Type B pancreatic cell (in vitro differentiated cells): ENCODE results near the gene GLT1D1. TPM values are rescaled to one million over a fixed set of nuclear protein-coding genes. Genes with fewer than 3 reads are reported as not detected.
A peak's percentile ranks its signal among the peaks of the same experiment; 100 is the strongest.

Source experiments
- DNase-seq: peaks from one replicate; pipeline ENCODE4 v3.0.0; 2021; ENCODE audit warnings: mixed read lengths; ENCODE audit not compliant: unreplicated experiment; ENCODE audit errors: extremely low spot score
- H3K27ac Mint-ChIP-seq: 2 replicates; pipeline ENCODE4 v1.8.0; 2021; ENCODE audit warnings: mild to moderate bottlenecking, mixed read lengths
- H3K27me3 Mint-ChIP-seq: 2 replicates; pipeline ENCODE4 v1.8.0; 2021; ENCODE audit warnings: mixed read lengths
- H3K36me3 Mint-ChIP-seq: 2 replicates; pipeline ENCODE4 v1.8.0; 2021; ENCODE audit warnings: mixed read lengths
- H3K4me1 Mint-ChIP-seq: one replicate; pipeline ENCODE4 v1.8.0; 2021; ENCODE audit warnings: mixed read lengths; ENCODE audit not compliant: unreplicated experiment
- H3K4me3 Mint-ChIP-seq: 2 replicates; pipeline ENCODE4 v1.8.0; 2021; ENCODE audit warnings: mild to moderate bottlenecking, mixed read lengths
- H3K9me3 Mint-ChIP-seq: 2 replicates; pipeline ENCODE4 v1.8.0; 2021; ENCODE audit warnings: mixed read lengths
- total RNA-seq: library from RNA; stranded (reverse); gene quantifications from 2 replicates; pipeline ENCODE4 v1.2.1, GENCODE V29; 2021; ENCODE audit warnings: low replicate concordance
- TF ChIP-seq, protein P1 (sequence below): fragments of 200-600 bp; sonication (generic); conservative IDR thresholded peaks from 2 replicates; pipeline ENCODE4 v1.5.0; 2021; ENCODE audit warnings: antibody characterized with exemption, mild to moderate bottlenecking

The GLT1D1 gene
- total RNA-seq, 1 donor from 2014 or later = 2.5 TPM

- Mint-ChIP-seq H3K27ac (no peak overlapping the region), H3K4me1 (peaks cover 35% of the 10 kb centered on the region), H3K36me3 (peaks cover 26% of the 10 kb centered on the region), H3K4me3 (no peak overlapping the region), H3K9me3 (no peaks in the 10 kb centered on the region), H3K27me3 (no peaks in the 10 kb centered on the region)
- TF ChIP-seq, protein P1, sequence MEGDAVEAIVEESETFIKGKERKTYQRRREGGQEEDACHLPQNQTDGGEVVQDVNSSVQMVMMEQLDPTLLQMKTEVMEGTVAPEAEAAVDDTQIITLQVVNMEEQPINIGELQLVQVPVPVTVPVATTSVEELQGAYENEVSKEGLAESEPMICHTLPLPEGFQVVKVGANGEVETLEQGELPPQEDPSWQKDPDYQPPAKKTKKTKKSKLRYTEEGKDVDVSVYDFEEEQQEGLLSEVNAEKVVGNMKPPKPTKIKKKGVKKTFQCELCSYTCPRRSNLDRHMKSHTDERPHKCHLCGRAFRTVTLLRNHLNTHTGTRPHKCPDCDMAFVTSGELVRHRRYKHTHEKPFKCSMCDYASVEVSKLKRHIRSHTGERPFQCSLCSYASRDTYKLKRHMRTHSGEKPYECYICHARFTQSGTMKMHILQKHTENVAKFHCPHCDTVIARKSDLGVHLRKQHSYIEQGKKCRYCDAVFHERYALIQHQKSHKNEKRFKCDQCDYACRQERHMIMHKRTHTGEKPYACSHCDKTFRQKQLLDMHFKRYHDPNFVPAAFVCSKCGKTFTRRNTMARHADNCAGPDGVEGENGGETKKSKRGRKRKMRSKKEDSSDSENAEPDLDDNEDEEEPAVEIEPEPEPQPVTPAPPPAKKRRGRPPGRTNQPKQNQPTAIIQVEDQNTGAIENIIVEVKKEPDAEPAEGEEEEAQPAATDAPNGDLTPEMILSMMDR = no peak
- DNase-seq = no peak
Observed at GRCh38 chr12:128814411-128815261, 38.6 kb upstream of the GLT1D1 start.

DNA sequence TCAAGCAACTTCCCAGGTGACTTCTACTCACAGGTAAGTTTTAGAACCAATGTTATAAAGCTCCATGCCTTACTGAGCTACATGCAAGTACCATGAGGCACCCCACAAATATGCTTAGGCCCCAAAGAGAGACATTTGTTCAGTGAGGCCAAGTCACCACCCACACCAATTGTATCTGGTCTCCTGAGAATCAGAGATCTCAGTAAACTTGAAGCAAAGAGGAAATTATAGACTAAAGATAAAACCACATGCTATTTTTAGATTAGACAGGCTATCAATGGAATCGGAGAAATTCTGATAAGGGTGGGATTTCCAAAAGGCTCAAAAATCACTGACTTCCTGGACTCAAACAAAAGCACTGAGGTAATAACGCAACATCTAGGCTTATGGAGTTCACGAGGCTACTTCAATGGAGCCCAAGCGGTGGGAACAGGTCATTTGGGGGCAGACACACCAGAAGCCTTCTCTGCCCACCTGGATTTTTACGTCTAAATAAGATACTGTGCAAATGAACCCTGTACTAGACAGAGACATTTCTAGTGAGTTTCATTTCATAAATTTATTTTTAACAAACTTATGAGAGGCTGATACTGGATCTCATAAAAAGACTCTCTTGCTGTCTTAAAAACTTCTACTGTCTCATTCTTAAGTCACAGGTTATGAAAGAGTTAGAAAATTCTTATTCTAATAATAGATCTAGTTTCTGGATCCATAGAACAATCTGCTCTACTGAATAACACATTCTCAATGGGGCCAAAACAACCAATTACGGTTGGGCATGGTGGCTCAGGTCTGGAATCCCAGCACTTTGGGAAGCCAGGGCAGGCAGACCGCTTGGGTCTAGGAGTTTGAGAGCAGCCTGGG lies 37.3 kb upstream of the GLT1D1 start:
- H3K9me3 Mint-ChIP-seq = no peaks in the 10 kb centered on the region
- H3K27me3 Mint-ChIP-seq = no peaks in the 10 kb centered on the region
- no peak overlapping the region for H3K4me3 Mint-ChIP-seq
- no peak for DNase-seq
- TF ChIP-seq, protein P1 = no peak
- no peak overlapping the region for H3K27ac Mint-ChIP-seq
- peaks cover 39% of the 10 kb centered on the region for H3K4me1 Mint-ChIP-seq
- peaks cover 31% of the 10 kb centered on the region for H3K36me3 Mint-ChIP-seq

- Mint-ChIP-seq H3K27ac (no peak overlapping the region), H3K4me3 (no peak overlapping the region), H3K9me3 (no peaks in the 10 kb centered on the region), H3K36me3 (peaks cover 34% of the 10 kb centered on the region), H3K4me1 (peaks cover 41% of the 10 kb centered on the region), H3K27me3 (no peaks in the 10 kb centered on the region)
- TF ChIP-seq, protein P1 = no peak
- no peak for DNase-seq
Observed at GRCh38 chr12:128816643-128816920, 36.7 kb upstream of the GLT1D1 start.

DNA sequence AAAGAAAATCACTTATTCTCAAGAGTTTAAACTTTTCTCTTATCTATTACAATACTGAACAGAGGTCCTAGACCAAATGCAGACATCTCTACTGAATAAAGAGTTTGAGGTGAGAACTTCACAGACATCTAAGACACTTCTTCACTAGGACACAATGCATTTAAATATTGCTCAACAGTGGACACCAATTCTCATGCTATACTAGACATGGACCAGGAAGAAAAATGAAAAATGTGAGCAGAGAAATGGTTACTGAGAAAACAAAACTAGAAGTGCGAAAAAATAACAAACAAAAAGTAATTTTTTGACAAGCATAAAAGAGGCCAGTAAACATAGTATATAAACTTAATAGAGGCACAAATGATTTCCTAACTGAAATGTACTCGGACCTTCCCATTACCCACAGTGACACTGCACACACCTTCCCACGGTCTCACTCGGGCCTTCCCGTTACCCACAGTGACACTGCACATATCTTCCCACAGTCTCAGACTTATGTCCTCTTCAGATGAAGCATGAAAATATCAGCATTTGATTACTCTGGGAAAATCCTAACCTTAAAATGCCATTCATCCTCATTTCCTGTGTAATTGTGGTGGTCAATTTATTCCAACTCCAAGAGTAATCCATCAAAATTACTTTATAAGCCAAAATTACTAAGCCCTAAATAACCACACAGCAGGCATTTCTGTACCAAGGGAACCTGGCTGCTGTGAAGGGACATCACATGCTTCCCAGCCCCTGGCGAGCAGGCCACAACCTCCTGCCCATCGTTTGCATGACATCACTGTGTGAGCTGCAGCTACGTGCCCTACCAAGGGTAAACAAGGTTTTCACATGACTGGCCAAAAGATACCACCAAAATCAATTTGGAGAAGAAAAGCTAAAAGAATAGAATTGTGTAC lies 35.9 kb upstream of the GLT1D1 start:
- Mint-ChIP-seq H3K4me3 (peak overlapping the region; percentile 12), H3K27me3 (no peaks in the 10 kb centered on the region), H3K4me1 (peaks cover 46% of the 10 kb centered on the region), H3K27ac (peak overlapping the region; percentile 82), H3K36me3 (peaks cover 36% of the 10 kb centered on the region), H3K9me3 (no peaks in the 10 kb centered on the region)
- DNase-seq = no peak
- TF ChIP-seq, protein P1 = no peak
